HCT116 (cell line): ENCODE measurements around the gene TYMP. TPM values are rescaled to one million over a fixed set of nuclear protein-coding genes. Genes with fewer than 3 reads are reported as not detected.

Source experiments
- ATAC-seq: fragments of 200-7000 bp; cut with Tn5 transposase; 2 replicates; pipeline ENCODE4 v1.9.1; 2020; ENCODE audit warnings: mild to moderate bottlenecking, moderate library complexity
- BruUV-seq: library from RNA; stranded (reverse); fragments of 400-500 nt; replicated peaks from 2 replicates; lab custom pipeline; 2021; lab: Mats Ljungman, UMichigan
- CTCF ChIA-PET: fragments of 300-600 bp; sonication (Branson Sonifier 250); formaldehyde crosslinking; loops from one replicate; lab custom pipeline; 2021; ENCODE audit warnings: antibody characterized with exemption; lab: Charles Lee
- POLR2A ChIA-PET: fragments of 300-600, 350-600 bp; sonication (Branson Sonifier 250); formaldehyde crosslinking; loops from one replicate; lab custom pipeline; 2021; ENCODE audit warnings: antibody characterized with exemption; lab: Charles Lee
- RAD21 ChIA-PET, 2 experiments: fragments of 300-600 bp; sonication (Branson Sonifier 250); formaldehyde crosslinking; loops; one replicate each; lab custom pipeline; 2023; ENCODE audit warnings: low total read pairs in 2 of 2; ENCODE audit not compliant: uncharacterized antibody in 2 of 2, unreplicated experiment in 2 of 2, low non-redundant PET in 1 of 2; lab: Charles Lee
- DNase-seq: peaks from one replicate; pipeline ENCODE4 v3.0.0-alpha.2; 2010; ENCODE audit warnings: low read depth, low spot score
- H2AFZ ChIP-seq: fragments of 200-600 bp; shearing (Covaris generic), sonication (generic); 2 replicates; pipeline ENCODE4 v1.6.1; 2017; ENCODE audit warnings: low read depth, mixed run types, mixed read lengths, antibody characterized with exemption, low read length; ENCODE audit not compliant: poor library complexity, severe bottlenecking
- H3K27ac ChIP-seq: 2 replicates; pipeline ENCODE4 v1.5.1; 2012; ENCODE audit warnings: low read depth, low read length
- H3K27me3 ChIP-seq: fragments of 200-600 bp; sonication (generic); 2 replicates; pipeline ENCODE4 v1.6.1; 2016; ENCODE audit warnings: mixed run types, low read length, mixed read lengths; ENCODE audit not compliant: insufficient read depth
- H3K36me3 ChIP-seq, 2 experiments: fragments of 200-500 bp in 1 of 2; fragments of 200-600 bp in 1 of 2; sonication (Bioruptor generic) in 1 of 2; sonication (generic) in 1 of 2; 2 replicates each; pipeline versions ENCODE4 v1.5.1 to v1.6.1; 2014 to 2016; ENCODE audit warnings: low read length in 2 of 2, inconsistent platforms in 1 of 2, mixed read lengths in 1 of 2, mixed run types in 1 of 2; ENCODE audit not compliant: insufficient read depth in 2 of 2, control insufficient read depth in 1 of 2
- H3K4me1 ChIP-seq, 2 experiments: fragments of 200-600 bp in 1 of 2; sonication (generic) in 1 of 2; 2 replicates each; pipeline versions ENCODE4 v1.5.1 to v1.6.1; 2012 to 2017; ENCODE audit warnings: low read length in 2 of 2, inconsistent platforms in 1 of 2, mild to moderate bottlenecking in 1 of 2, mixed read lengths in 1 of 2, mixed run types in 1 of 2, moderate library complexity in 1 of 2; ENCODE audit not compliant: insufficient read depth in 2 of 2, control insufficient read depth in 1 of 2
- H3K4me2 ChIP-seq: fragments of 200-600 bp; sonication (generic); 2 replicates; pipeline ENCODE4 v1.6.1; 2017; ENCODE audit warnings: mixed run types, low read length, mixed read lengths
- H3K4me3 ChIP-seq, 2 experiments: fragments of 200-600 bp in 1 of 2; sonication (generic) in 1 of 2; replicated peaks in 1 of 2; 2 replicates each; pipeline ENCODE4 v1.5.1; 2011 to 2016; ENCODE audit warnings: low read length in 2 of 2, control low read depth in 1 of 2, low read depth in 1 of 2, mild to moderate bottlenecking in 1 of 2, mixed read lengths in 1 of 2, mixed run types in 1 of 2
- H3K79me2 ChIP-seq: fragments of 200-600 bp; sonication (generic); 2 replicates; pipeline ENCODE4 v1.6.1; 2017; ENCODE audit warnings: mild to moderate bottlenecking, mixed run types, low read length, moderate library complexity, mixed read lengths; ENCODE audit not compliant: insufficient read depth
- H3K9ac ChIP-seq: fragments of 200-600 bp; sonication (generic); 2 replicates; pipeline ENCODE4 v1.6.1; 2016; ENCODE audit warnings: low read length, mixed read lengths
- H3K9me2 ChIP-seq: fragments of 200-600 bp; sonication (generic), shearing (Covaris generic); 2 replicates; pipeline ENCODE4 v1.6.1; 2017; ENCODE audit warnings: mixed run types, mild to moderate bottlenecking, moderate library complexity; ENCODE audit not compliant: insufficient read depth
- H3K9me3 ChIP-seq, 2 experiments: fragments of 200-500 bp in 1 of 2; fragments of 200-600 bp in 1 of 2; sonication (Bioruptor generic) in 1 of 2; sonication (generic) in 1 of 2; 2 replicates each; pipeline ENCODE4 v1.6.1; 2014 to 2017; ENCODE audit warnings: low read length in 2 of 2, mixed read lengths in 2 of 2, inconsistent platforms in 1 of 2, low read depth in 1 of 2, mild to moderate bottlenecking in 1 of 2, mixed run types in 1 of 2, moderate library complexity in 1 of 2; ENCODE audit not compliant: control insufficient read depth in 1 of 2, insufficient read depth in 1 of 2
- H4K20me1 ChIP-seq: fragments of 200-600 bp; sonication (generic), shearing (Covaris generic); 2 replicates; pipeline ENCODE4 v1.6.1; 2017; ENCODE audit warnings: mixed run types, mild to moderate bottlenecking, moderate library complexity; ENCODE audit not compliant: insufficient read depth
- ATF3 ChIP-seq: IDR thresholded peaks from 2 replicates; pipeline ENCODE4 v1.6.1; 2012
- CEBPB ChIP-seq: IDR thresholded peaks from 2 replicates; pipeline ENCODE4 v1.6.1; 2012; ENCODE audit warnings: low read depth
- CTCF ChIP-seq, 3 experiments: fragments of 200-600 bp in 1 of 3; sonication (generic) in 1 of 3; IDR thresholded peaks in 2 of 3; conservative IDR thresholded peaks in 1 of 3; 2 replicates each; pipeline ENCODE4 v1.5.1; 2012 to 2017; ENCODE audit warnings: low read depth in 2 of 3, low read length in 2 of 3, antibody characterized with exemption in 1 of 3, borderline replicate concordance in 1 of 3, control low read depth in 1 of 3, mild to moderate bottlenecking in 1 of 3, mixed read lengths in 1 of 3, mixed run types in 1 of 3, moderate library complexity in 1 of 3; ENCODE audit not compliant: insufficient read depth in 1 of 3
- ELF1 ChIP-seq: IDR thresholded peaks from 2 replicates; pipeline ENCODE4 v1.6.1; 2012; ENCODE audit warnings: low read depth, borderline replicate concordance
- EZH2phosphoT487 ChIP-seq: fragments of 200-600 bp; IDR thresholded peaks from 2 replicates; pipeline ENCODE4 v1.6.1; 2018; ENCODE audit warnings: antibody characterized with exemption, borderline replicate concordance
- FOSL1 ChIP-seq: IDR thresholded peaks from 2 replicates; pipeline ENCODE4 v1.6.1; 2012; ENCODE audit warnings: low read depth
- MAX ChIP-seq: IDR thresholded peaks from 2 replicates; pipeline ENCODE4 v1.6.1; 2012
- POLR2AphosphoS5 ChIP-seq: IDR thresholded peaks from 2 replicates; pipeline ENCODE4 v1.6.1; 2011; ENCODE audit warnings: mild to moderate bottlenecking, low read depth, low read length, moderate library complexity
- SRF ChIP-seq: IDR thresholded peaks from 2 replicates; pipeline ENCODE4 v1.6.1; 2012; ENCODE audit warnings: low read depth
- TCF7L2 ChIP-seq: IDR thresholded peaks from 2 replicates; pipeline ENCODE4 v1.7.0; 2011; ENCODE audit warnings: borderline replicate concordance, inconsistent platforms; ENCODE audit not compliant: insufficient read depth, insufficient read length; ENCODE audit errors: extremely low read depth
- ZFX ChIP-seq: fragments of 450-650 bp; IDR thresholded peaks from 2 replicates; pipeline ENCODE4 v1.6.1; 2017
- intact Hi-C: fragments of 100-400 bp; cut with micrococcal nuclease; formaldehyde crosslinking; loops from 2 replicates; pipeline ENCODE4 v1.10.0; 2022
- total RNA-seq: library from RNA; stranded (reverse); gene quantifications from one replicate; pipeline ENCODE4 v1.2.1, GENCODE V29; 2021; ENCODE audit not compliant: unreplicated experiment

The TYMP gene
- total RNA-seq, 1 experiment from 2014 or later: 43.2 TPM

- H2AFZ ChIP-seq: no peak overlapping the region
These were observed 27.7 kb downstream of the TYMP start for GRCh38 chr22:50502096-50502495.

More at GRCh38 chr22:50502096-50502495, 27.7 kb downstream of the TYMP start:
- Histone ChIP-seq H4K20me1 (no peaks in the 10 kb centered on the region), H3K27ac (no peak overlapping the region), H3K4me3 (no peak overlapping the region), H3K9ac (no peak overlapping the region), H3K9me3 (no peaks in the 10 kb centered on the region), H3K79me2 (peaks cover 14% of the 10 kb centered on the region), H3K9me2 (no peaks in the 10 kb centered on the region), H3K4me1 (peaks cover 4 to 16% of the 10 kb centered on the region in 2 experiments; a peak in 3 of 4 replicates), H3K36me3 (0 out of 4 replicates have a peak, but pooled peaks cover 0 to 8% of the 10 kb centered on the region in 2 experiments), H3K27me3 (no peaks in the 10 kb centered on the region), H3K4me2 (no peak overlapping the region)
- intact Hi-C loops: no loop called here
- ChIA-PET RAD21 (no interaction called here), CTCF (no interaction called here), POLR2A (no interaction called here)
- no peak for ATAC-seq
- no peak for TF ChIP-seq ZFX
- no peak for TF ChIP-seq FOSL1
- no peak for TF ChIP-seq CEBPB
- no peak for TF ChIP-seq POLR2AphosphoS5
- no peak for TF ChIP-seq ATF3
- no peak for TF ChIP-seq SRF
- no peak for TF ChIP-seq TCF7L2
- no peak for TF ChIP-seq MAX
- TF ChIP-seq ELF1: no peak
- no peak for TF ChIP-seq EZH2phosphoT487
- no peak for TF ChIP-seq CTCF (IDR thresholded peaks at IDR 0.05 in 2 of 3, conservative IDR thresholded peaks at IDR 0.05 in 1 of 3; ENCODE audit: borderline replicate concordance in 1 of 3, insufficient read depth in 1 of 3, low read depth in 2 of 3, low read length in 2 of 3)
- no peak for DNase-seq
- BruUV-seq: no TSS peak
